ENCODE results near the gene TBX4.

DNA sequence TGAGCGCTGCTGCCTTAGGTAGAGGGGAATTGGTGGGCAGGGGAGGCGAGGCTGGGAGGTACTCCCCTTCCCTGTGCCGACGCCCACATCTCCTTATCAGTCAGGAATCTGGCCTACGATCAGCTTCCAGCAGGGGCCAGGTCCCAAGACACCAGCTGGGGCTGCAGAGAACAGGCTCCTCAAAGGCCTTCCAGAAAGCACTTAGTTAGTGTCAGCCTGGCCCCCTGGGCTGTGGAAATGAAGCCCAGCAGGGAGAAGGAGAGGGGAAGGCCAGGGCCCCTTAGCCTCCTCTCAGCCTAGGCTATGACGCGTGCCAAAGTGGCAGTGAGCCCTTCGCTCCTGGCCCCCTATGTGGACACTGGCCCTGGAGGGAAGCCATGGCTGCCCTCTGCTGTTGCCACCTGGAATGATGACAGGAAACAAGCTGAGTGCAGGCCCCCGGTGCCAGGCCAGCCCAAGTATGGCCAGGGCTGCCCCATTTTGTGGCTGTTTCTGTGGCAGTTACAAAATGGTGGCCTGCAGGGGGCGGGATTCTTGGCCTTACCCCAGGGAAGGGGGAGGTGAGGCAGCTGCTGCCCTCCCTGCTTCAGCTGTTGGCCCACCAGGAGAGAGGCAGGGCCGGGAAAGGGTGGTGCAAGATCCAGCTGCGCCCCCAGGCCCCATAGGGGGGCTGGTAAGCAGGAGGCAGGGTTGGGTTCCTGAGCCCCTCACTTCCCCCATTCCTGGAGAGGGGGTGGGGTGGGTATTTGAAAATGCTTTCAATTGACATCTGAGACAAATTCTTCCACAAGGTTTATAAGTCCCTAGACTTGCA is 11.3 kb downstream of the TBX4 start:
- TF ChIP-seq, protein P1, sequence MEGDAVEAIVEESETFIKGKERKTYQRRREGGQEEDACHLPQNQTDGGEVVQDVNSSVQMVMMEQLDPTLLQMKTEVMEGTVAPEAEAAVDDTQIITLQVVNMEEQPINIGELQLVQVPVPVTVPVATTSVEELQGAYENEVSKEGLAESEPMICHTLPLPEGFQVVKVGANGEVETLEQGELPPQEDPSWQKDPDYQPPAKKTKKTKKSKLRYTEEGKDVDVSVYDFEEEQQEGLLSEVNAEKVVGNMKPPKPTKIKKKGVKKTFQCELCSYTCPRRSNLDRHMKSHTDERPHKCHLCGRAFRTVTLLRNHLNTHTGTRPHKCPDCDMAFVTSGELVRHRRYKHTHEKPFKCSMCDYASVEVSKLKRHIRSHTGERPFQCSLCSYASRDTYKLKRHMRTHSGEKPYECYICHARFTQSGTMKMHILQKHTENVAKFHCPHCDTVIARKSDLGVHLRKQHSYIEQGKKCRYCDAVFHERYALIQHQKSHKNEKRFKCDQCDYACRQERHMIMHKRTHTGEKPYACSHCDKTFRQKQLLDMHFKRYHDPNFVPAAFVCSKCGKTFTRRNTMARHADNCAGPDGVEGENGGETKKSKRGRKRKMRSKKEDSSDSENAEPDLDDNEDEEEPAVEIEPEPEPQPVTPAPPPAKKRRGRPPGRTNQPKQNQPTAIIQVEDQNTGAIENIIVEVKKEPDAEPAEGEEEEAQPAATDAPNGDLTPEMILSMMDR (optimal IDR thresholded peaks at IDR 0.05 in 1 of 3, IDR thresholded peaks at IDR 0.05 in 1 of 3, conservative IDR thresholded peaks at IDR 0.05 in 1 of 3; ENCODE audit: extremely low read depth in 1 of 3, insufficient read depth in 2 of 3, low read length in 3 of 3): peak in 1 of 3 experiments; percentile 20
- no peak for TF ChIP-seq EZH2 (IDR thresholded peaks at IDR 0.05; ENCODE audit: low read length)
